Epidermal melanocyte (primary cell): ENCODE data around the gene ELOVL6.
"Not testable (repeated sequence)": the region's sequence is repeated elsewhere in the genome, so short reads cannot be mapped to it uniquely, and the experiment has no call there.

ENCODE experiments used
- DNase-seq: peaks from one replicate; pipeline ENCODE4 v3.0.0; 2011; ENCODE audit warnings: low spot score; ENCODE audit not compliant: insufficient read length

Gene ELOVL6

GRCh38 chr4:110078148-110078547 is 120.3 kb downstream of the ELOVL6 start:
- DNase-seq: not testable (repeated sequence)

GRCh38 chr4:110076828-110077227 is 121.6 kb downstream of the ELOVL6 start:
- not testable (repeated sequence) for DNase-seq

- DNase-seq: no peak
Observed at GRCh38 chr4:110075891-110076290, 122.5 kb downstream of the ELOVL6 start.

GRCh38 chr4:110075083-110075738 is 123.2 kb downstream of the ELOVL6 start:
- no peak for DNase-seq

- no peak for DNase-seq
Observed at GRCh38 chr4:110074570-110074969, 123.8 kb downstream of the ELOVL6 start.

GRCh38 chr4:110073053-110073845 is 125.2 kb downstream of the ELOVL6 start:
- no peak for DNase-seq

- DNase-seq: no peak
Observed at GRCh38 chr4:110071466-110071865, 126.9 kb downstream of the ELOVL6 start.

- DNase-seq: no peak
Observed at GRCh38 chr4:110068248-110068647, 130.2 kb downstream of the ELOVL6 start.

- DNase-seq: no peak
Observed at GRCh38 chr4:110064934-110065333, 133.5 kb downstream of the ELOVL6 start.

GRCh38 chr4:110064295-110064694 is 134.1 kb downstream of the ELOVL6 start:
- DNase-seq: no peak

GRCh38 chr4:110062166-110062565 is 136.2 kb downstream of the ELOVL6 start:
- DNase-seq: no peak

- no peak for DNase-seq
Observed at GRCh38 chr4:110061076-110061475, 137.3 kb downstream of the ELOVL6 start.

GRCh38 chr4:110059556-110060191 is 138.7 kb downstream of the ELOVL6 start:
- no peak for DNase-seq

GRCh38 chr4:110058677-110059076 is 139.7 kb downstream of the ELOVL6 start:
- no peak for DNase-seq

GRCh38 chr4:110055158-110055768 is 143.2 kb downstream of the ELOVL6 start:
- no peak for DNase-seq

GRCh38 chr4:110049951-110050925 is 148.2 kb downstream of the ELOVL6 start:
- no peak for DNase-seq

- DNase-seq: no peak
Observed at GRCh38 chr4:110046588-110047049, 151.8 kb downstream of the ELOVL6 start.

- DNase-seq: no peak
Observed at GRCh38 chr4:110042545-110043517, 155.6 kb downstream of the ELOVL6 start.

- no peak for DNase-seq
Observed at GRCh38 chr4:110041735-110042134, 156.7 kb downstream of the ELOVL6 start.
